HT1080 (cell line): Measurements from ENCODE around the gene OPALIN. TPM values are rescaled to one million over a fixed set of nuclear protein-coding genes. Genes with fewer than 3 reads are reported as not detected.

Source experiments
- DNase-seq: peaks from one replicate; pipeline ENCODE4 v3.0.0-alpha.2; 2015; ENCODE audit warnings: low read depth
- polyA plus RNA-seq, 2 experiments: library from polyadenylated mRNA; depleted of rRNA; stranded (reverse); fragments of >200 nt; gene quantifications; 2 replicates each; pipeline ENCODE4 v1.2.3, GENCODE V29; 2015
- total RNA-seq: library from RNA; depleted of rRNA; stranded (reverse); fragments of >200 nt; shearing (Covaris generic); gene quantifications from 2 replicates; pipeline ENCODE4 v1.2.3, GENCODE V29; 2014; rRNA removed

The OPALIN gene
- total RNA-seq: not detected in 2 replicates
- not detected in 2 replicates for polyA plus RNA-seq (2015; cell fraction: cytosol; rRNA removed)
- polyA plus RNA-seq (2015; cell fraction: nucleus; rRNA removed): not detected in 2 replicates

- no peak for DNase-seq
Measured at GRCh38 chr10:96358851-96359540, at the start of gene OPALIN. Gene OPALIN (minus strand): TSS chr10:96359002. CDS start chr10:96358896, 106 bp downstream.

- no peak for DNase-seq
Measured at GRCh38 chr10:96408201-96408600, 49.4 kb upstream of the OPALIN start.

- no peak for DNase-seq
Measured at GRCh38 chr10:96407560-96408069, 48.8 kb upstream of the OPALIN start.

- DNase-seq: no peak
Measured at GRCh38 chr10:96406091-96406490, 47.3 kb upstream of the OPALIN start.

- DNase-seq: no peak
Measured at GRCh38 chr10:96402417-96403305, 43.9 kb upstream of the OPALIN start.

- DNase-seq: no peak
Measured at GRCh38 chr10:96401036-96401435, 42.2 kb upstream of the OPALIN start.

- no peak for DNase-seq
Measured at GRCh38 chr10:96400465-96400864, 41.7 kb upstream of the OPALIN start.

- DNase-seq: no peak
Measured at GRCh38 chr10:96397902-96398301, 39.1 kb upstream of the OPALIN start.

GRCh38 chr10:96395931-96396877 is 37.4 kb upstream of the OPALIN start:
- peak; percentile 73 for DNase-seq

GRCh38 chr10:96390460-96390864 is 31.7 kb upstream of the OPALIN start:
- no peak for DNase-seq

- no peak for DNase-seq
Measured at GRCh38 chr10:96389785-96390184, 31.0 kb upstream of the OPALIN start.

GRCh38 chr10:96387601-96388000 is 28.8 kb upstream of the OPALIN start:
- DNase-seq: no peak

- no peak for DNase-seq
Measured at GRCh38 chr10:96387161-96387560, 28.4 kb upstream of the OPALIN start.

- no peak for DNase-seq
Measured at GRCh38 chr10:96384506-96384905, 25.7 kb upstream of the OPALIN start.

GRCh38 chr10:96380821-96381220 is 22.0 kb upstream of the OPALIN start:
- peak; percentile 66 for DNase-seq

GRCh38 chr10:96379758-96380157 is 21.0 kb upstream of the OPALIN start:
- DNase-seq: no peak

GRCh38 chr10:96378741-96379140 is 19.9 kb upstream of the OPALIN start:
- DNase-seq: no peak

GRCh38 chr10:96377816-96378294 is 19.1 kb upstream of the OPALIN start:
- peak; percentile 61 for DNase-seq

- no peak for DNase-seq
Measured at GRCh38 chr10:96376483-96376882, 17.7 kb upstream of the OPALIN start.

- DNase-seq: peak; percentile 87
Measured at GRCh38 chr10:96374985-96375830, 16.4 kb upstream of the OPALIN start.
